Measurements from ENCODE around the gene SETD7.

The SETD7 gene

GRCh38 chr4:139547979-139548378, 8.0 kb downstream of the SETD7 start:
- DNase-seq = no peak

- no peak for DNase-seq
Measured at GRCh38 chr4:139540632-139541031, 15.4 kb downstream of the SETD7 start.

DNA sequence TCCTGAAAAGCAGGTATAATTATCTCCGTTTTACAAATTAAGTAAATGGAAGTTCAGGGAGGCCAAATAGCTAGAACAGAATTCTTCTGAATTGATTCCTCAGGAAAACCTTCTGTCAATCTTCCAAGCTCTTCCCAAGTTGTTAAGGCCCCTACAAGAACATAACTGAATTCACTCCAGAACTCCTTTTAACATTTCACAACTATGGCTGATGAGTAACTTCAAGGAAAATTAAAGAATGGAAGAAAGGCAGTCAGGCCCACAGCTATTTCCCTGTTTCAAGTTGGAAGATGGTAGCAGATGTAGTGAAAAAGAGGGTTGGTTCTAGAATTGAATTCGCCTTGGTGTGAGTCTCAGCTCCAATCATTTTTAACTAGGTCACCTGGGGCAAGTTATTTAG, 15.9 kb downstream of the SETD7 start:
- no peak for DNase-seq

GRCh38 chr4:139537292-139537691, 18.7 kb downstream of the SETD7 start:
- no peak for DNase-seq

- no peak for DNase-seq
Measured at GRCh38 chr4:139535871-139536234, 20.2 kb downstream of the SETD7 start.

- no peak for DNase-seq
Measured at GRCh38 chr4:139535228-139535870, 20.7 kb downstream of the SETD7 start.

- no peak for DNase-seq
Measured at GRCh38 chr4:139534287-139534950, 21.6 kb downstream of the SETD7 start.

GRCh38 chr4:139533511-139533910, 22.5 kb downstream of the SETD7 start:
- DNase-seq = no peak

GRCh38 chr4:139532947-139533346, 23.1 kb downstream of the SETD7 start:
- no peak for DNase-seq

DNA sequence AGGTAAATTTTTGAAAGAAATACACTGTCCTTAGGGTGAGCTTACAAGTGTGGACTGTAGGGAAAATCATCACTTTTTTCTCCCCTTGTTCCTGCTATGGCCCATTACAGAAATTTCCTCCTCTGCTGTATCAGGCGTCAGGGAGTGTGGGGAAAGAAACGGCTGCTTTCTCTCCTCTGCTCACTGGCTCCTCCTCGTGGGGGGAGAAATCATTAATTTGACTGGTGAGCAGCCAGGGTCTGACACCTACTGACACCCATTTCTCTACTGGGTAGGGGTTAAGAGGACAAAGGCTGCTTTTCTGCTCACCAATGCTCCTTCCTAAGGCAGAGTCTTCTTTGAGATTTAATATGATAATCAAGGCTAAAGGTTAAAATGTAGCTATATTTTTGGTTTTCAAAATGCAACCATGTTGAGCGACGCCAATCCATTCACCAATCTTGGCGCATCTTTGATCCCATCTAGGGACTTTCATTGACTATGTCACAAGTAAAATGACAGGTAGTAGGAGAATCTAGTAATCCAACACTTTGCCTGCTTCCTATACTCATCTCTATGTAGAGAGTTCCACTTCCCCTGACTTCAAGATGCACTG, 25.1 kb downstream of the SETD7 start:
- peak; percentile 71 for DNase-seq

GRCh38 chr4:139528377-139529005, 27.5 kb downstream of the SETD7 start:
- DNase-seq = no peak

DNA sequence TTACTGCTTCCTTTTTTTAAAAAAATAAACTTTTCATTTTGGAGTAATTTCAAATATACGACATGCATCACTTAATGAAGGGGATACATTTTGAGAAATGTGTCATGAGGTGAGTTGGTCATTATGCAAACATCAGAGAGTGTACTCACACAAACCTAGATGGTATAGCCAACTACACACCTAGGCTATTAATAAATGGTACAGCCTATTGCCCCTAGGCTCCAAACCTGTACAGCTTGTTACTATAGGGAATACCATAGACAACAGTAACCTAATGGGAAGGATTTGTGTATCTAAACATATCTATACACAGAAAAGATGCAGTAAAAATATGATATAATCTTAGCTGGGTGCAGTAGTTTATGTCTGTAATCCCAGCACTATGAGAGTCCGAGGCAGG, 29.1 kb downstream of the SETD7 start:
- DNase-seq = no peak

DNA sequence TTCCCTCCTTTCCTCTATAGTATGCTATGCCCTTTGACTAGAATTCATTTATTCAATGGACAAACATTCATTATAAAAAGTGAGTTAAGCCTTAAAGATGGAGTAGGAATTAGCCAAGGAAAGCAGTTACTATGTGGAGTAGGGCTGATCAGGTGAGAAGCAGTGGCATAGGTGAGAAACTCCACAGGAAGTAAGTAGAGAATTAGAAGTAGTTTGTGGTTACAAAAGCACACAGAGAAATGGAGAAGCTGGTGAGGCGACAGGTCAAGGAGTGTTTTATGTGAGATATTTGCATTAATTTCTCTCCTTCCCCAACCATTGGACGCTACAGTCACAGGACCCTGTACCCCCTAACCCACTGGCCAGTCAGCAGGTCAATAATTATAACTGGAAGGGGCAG, 30.6 kb downstream of the SETD7 start:
- no peak for DNase-seq

GRCh38 chr4:139524062-139524631, 31.9 kb downstream of the SETD7 start:
- peak; percentile 84 for DNase-seq

GRCh38 chr4:139523076-139523475, 32.9 kb downstream of the SETD7 start:
- DNase-seq = no peak

DNA sequence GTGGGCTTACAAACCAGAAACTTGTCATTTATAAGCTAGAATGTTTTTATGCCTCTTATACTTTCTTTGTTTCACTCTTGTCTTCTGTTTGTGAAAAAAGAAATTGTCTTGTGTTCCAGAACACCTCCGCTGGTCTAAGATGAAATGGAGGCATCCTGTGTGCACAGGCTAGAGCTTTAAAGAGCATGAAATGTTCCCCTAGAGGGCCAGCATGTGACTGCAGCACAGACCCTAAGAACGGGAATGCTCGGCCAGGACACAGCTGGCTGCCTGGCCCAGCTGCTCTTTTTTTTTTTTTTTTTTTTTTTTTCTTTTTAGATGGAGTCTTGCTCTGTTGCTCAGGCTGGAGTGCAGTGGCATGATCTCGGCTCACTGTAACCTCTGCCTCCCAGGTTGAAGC, 33.6 kb downstream of the SETD7 start:
- no peak for DNase-seq

DNA sequence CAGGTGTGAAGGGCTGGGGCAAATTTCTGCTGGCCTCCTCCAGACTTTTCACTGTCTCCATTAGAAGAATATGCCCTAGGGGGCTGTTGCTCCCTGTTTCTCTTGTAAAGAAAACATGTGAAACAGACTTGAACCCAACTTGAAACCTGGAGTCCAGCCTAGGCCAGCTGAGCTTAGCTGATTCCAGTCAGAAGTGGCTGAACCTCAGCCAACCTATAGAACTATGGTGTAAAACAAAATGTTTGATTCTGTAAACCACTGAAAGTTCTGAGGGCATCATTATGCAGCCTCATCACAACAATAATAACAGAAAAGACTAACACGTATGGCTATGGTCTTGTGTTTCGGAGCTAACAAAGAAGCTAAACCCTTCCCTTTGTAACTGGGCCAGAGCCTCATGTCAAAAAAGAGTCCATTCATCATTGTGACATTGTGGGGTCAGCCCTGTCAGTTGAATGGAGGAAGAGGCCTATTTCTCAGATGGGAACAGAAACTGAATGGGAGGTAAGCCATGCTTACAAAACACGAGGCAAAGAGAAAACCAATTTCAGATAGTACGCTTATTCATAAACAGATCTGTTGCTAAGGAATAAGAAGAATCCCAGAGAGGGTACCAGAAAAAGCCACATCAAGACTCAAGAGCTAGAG, 34.1 kb downstream of the SETD7 start:
- no peak for DNase-seq

- no peak for DNase-seq
Measured at GRCh38 chr4:139515531-139515958, 40.5 kb downstream of the SETD7 start.

- DNase-seq = peak; percentile 75
Measured at GRCh38 chr4:139514382-139515059, 41.5 kb downstream of the SETD7 start.

DNA sequence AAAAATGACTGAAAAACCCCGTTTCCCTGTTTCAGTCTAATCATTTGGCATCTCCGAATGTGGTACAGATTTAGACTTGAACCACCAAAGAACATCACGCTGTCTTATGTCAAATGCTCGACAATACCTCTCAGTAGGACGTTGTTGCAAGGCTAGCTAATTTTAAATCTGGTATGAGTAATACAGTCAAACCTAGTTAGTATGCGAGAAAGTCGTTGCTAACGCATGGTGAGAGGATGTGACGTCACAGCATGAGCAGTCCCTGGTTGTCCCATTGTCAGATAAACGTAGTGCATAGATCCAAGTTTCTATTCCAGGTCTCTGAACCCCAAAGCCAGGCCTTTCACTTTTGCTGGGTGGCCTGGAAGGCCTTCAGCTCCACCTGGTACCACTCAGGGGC, 44.7 kb downstream of the SETD7 start:
- DNase-seq = no peak

GRCh38 chr4:139509727-139510410, 46.1 kb downstream of the SETD7 start:
- no peak for DNase-seq

Data from islet precursor cell (in vitro differentiated cells).